HepG2 (cell line): ENCODE data around the gene NAALADL1. TPM values are rescaled to one million over a fixed set of nuclear protein-coding genes. Genes with fewer than 3 reads are reported as not detected.

Source experiments
- ATAC-seq: fragments of 200-7000 bp; cut with Tn5 transposase; 3 replicates; pipeline ENCODE4 v1.9.1; 2020; ENCODE audit warnings: mild to moderate bottlenecking, moderate library complexity
- BruUV-seq: library from RNA; stranded (reverse); fragments of 400-500 nt; replicated peaks from 2 replicates; lab custom pipeline; 2021; lab: Mats Ljungman, UMichigan
- CTCF ChIA-PET: fragments of 300-600 bp; formaldehyde crosslinking; extraction: SDS; loops from one replicate; lab custom pipeline; 2021; ENCODE audit warnings: low total read pairs, inconsistent platforms, low intra/inter-chr PET ratio; lab: Yijun Ruan, JAX
- POLR2A ChIA-PET: fragments of 350-600 bp; sonication (Branson Sonifier 250); formaldehyde crosslinking; loops from one replicate; lab custom pipeline; 2020; ENCODE audit warnings: antibody characterized with exemption, inconsistent platforms; lab: Yijun Ruan, JAX
- DNase-seq: peaks from one replicate; pipeline ENCODE4 v3.0.0-alpha.2; 2015; ENCODE audit warnings: low spot score
- FAIRE-seq: peaks from 3 replicates; lab custom pipeline; 2011; peaks lifted over from hg19 to GRCh38; lab: Jason Lieb, UNC
- H2AFZ ChIP-seq: one replicate; pipeline ENCODE4 v1.6.1; 2011; ENCODE audit warnings: low read length, inconsistent platforms
- H3K27ac ChIP-seq: fragments of 300-600 bp; 3 replicates; pipeline ENCODE4 v1.8.0; 2011; ENCODE audit warnings: mixed run types, mild to moderate bottlenecking, mixed read lengths, low read length, inconsistent platforms; ENCODE audit not compliant: insufficient read depth; ENCODE audit errors: extremely low read length
- H3K27me3 ChIP-seq, 2 experiments: fragments of 200-600 bp in 1 of 2; 2 replicates in 1 of 2; 3 replicates in 1 of 2; pipeline versions ENCODE4 v1.6.0 to v1.8.0; 2011; ENCODE audit warnings: low read length in 2 of 2, mild to moderate bottlenecking in 2 of 2, moderate library complexity in 2 of 2, inconsistent platforms in 1 of 2; ENCODE audit not compliant: insufficient read depth in 2 of 2, control insufficient read depth in 1 of 2
- H3K36me3 ChIP-seq, 2 experiments: fragments of 200-600 bp in 1 of 2; replicated peaks in 1 of 2; 2 replicates in 1 of 2; 3 replicates in 1 of 2; pipeline versions ENCODE4 v1.5.1 to v1.8.0; 2011; ENCODE audit warnings: low read length in 2 of 2, inconsistent platforms in 1 of 2; ENCODE audit not compliant: insufficient read depth in 2 of 2, control insufficient read depth in 1 of 2
- H3K4me1 ChIP-seq: 2 replicates; pipeline ENCODE4 v1.5.1; 2012; ENCODE audit warnings: low read length, inconsistent platforms; ENCODE audit not compliant: insufficient read depth
- H3K4me2 ChIP-seq: 2 replicates; pipeline ENCODE4 v1.6.0; 2011; ENCODE audit warnings: low read depth, low read length, inconsistent platforms
- H3K4me3 ChIP-seq, 3 experiments: fragments of 200-600 bp in 1 of 3; sonication (generic), shearing (Covaris generic) in 1 of 3; replicated peaks in 1 of 3; 2 replicates each; pipeline ENCODE4 v1.5.1; 2011 to 2016; ENCODE audit warnings: low read length in 3 of 3, inconsistent platforms in 2 of 3, low read depth in 2 of 3, mild to moderate bottlenecking in 2 of 3, control low read depth in 1 of 3, mixed read lengths in 1 of 3; ENCODE audit not compliant: insufficient read depth in 1 of 3
- H3K79me2 ChIP-seq: one replicate; pipeline ENCODE4 v1.6.1; 2011; ENCODE audit warnings: low read length, inconsistent platforms; ENCODE audit not compliant: insufficient read depth
- H3K9ac ChIP-seq: 2 replicates; pipeline ENCODE4 v1.6.0; 2011; ENCODE audit warnings: mild to moderate bottlenecking, low read depth, low read length, inconsistent platforms; ENCODE audit not compliant: insufficient read depth
- H3K9me3 ChIP-seq: 2 replicates; pipeline ENCODE4 v1.5.1; 2012; ENCODE audit warnings: mild to moderate bottlenecking, low read length
- H4K20me1 ChIP-seq: 2 replicates; pipeline ENCODE4 v1.6.0; 2011; ENCODE audit warnings: inconsistent platforms, mild to moderate bottlenecking, low read length, moderate library complexity; ENCODE audit not compliant: insufficient read depth
- PITX1 ChIP-seq: sonication (generic); formaldehyde crosslinking; IDR thresholded peaks from 2 replicates; pipeline ENCODE4 v1.5.1; 2020; ENCODE audit warnings: mild to moderate bottlenecking, missing genetic modification reagents
- SMAD3 ChIP-seq: sonication (generic); formaldehyde crosslinking; IDR thresholded peaks from 2 replicates; pipeline ENCODE4 v1.4.0; 2020; ENCODE audit warnings: missing genetic modification reagents
- ZSCAN22 ChIP-seq: sonication (generic); formaldehyde crosslinking; IDR thresholded peaks from 2 replicates; pipeline ENCODE4 v1.4.0; 2020; ENCODE audit warnings: mild to moderate bottlenecking, missing genetic modification reagents
- WGBS: methylation state at CpG from one replicate; pipeline ENCODE4 v1.1.6; 2017; ENCODE audit warnings: low lambda C conversion rate; 5-methylcytosine and 5-hydroxymethylcytosine counted together
- in situ Hi-C: cut with HindIII; loops from 2 replicates; pipeline ENCODE4 v1.10.0; 2017; ENCODE audit warnings: low pct_unique_long_range_greater_than_20kb; ENCODE audit not compliant: extremely low pct_ligation_motif_present
- intact Hi-C: fragments of 100-400 bp; cut with micrococcal nuclease; formaldehyde crosslinking; loops from one replicate; pipeline ENCODE4 v1.10.0; 2022; ENCODE audit not compliant: unreplicated experiment
- polyA plus RNA-seq, 8 experiments: library from polyadenylated mRNA; depleted of rRNA in 3 of 8; stranded (reverse) in 7 of 8; unstranded in 1 of 8; fragments of >200 nt; fragmentation: Illumina TruSeq in 4 of 8; extraction: Trizol in 4 of 8; gene quantifications; 2 replicates each; pipeline versions ENCODE4 v1.2.1 to v1.2.3, GENCODE V29; 2011 to 2016; ENCODE audit warnings: low read depth in 4 of 8, missing spikeins in 1 of 8, mixed read lengths in 1 of 8; ENCODE audit not compliant: insufficient read depth in 1 of 8
- total RNA-seq, 5 experiments: library from RNA; depleted of rRNA; stranded (reverse); fragments of >200 nt; fragmentation: Illumina TruSeq; extraction: Trizol; gene quantifications; 2 replicates each; pipeline ENCODE4 v1.2.3, GENCODE V29; 2016; ENCODE audit warnings: low read depth in 1 of 5
- TF ChIP-seq, protein P1 (sequence below): sonication (generic); formaldehyde crosslinking; IDR thresholded peaks from 2 replicates; pipeline ENCODE4 v1.8.1; 2023; ENCODE audit warnings: mild to moderate bottlenecking, missing genetic modification reagents, borderline replicate concordance

Gene NAALADL1
- total and polyA plus RNA-seq, 2 of the 13 experiments (the other 11 are each of a cell fraction or from before 2014, with no cell fraction given): 9.3 to 33.9 TPM

- in situ Hi-C loops: loop anchor here (5.0 kb wide), 1 partner anchor 38 kb away; the partner anchor contains the start of gene SNX15
- Histone ChIP-seq H3K9ac (no peak overlapping the region), H3K4me3 (no peak overlapping the region), H3K79me2 (no peaks in the 10 kb centered on the region), H3K4me2 (peak overlapping the region; percentile 58; the same call in 1 of the 2 replicates), H3K36me3 (no peaks in the 10 kb centered on the region), H3K27me3 (no peaks in the 10 kb centered on the region), H3K9me3 (no peaks in the 10 kb centered on the region), H3K4me1 (peaks cover 50% of the 10 kb centered on the region), H4K20me1 (no peaks in the 10 kb centered on the region), H2AFZ (no peak overlapping the region), H3K27ac (peak overlapping the region; percentile 41)
- ATAC-seq: no peak
- no TSS peak for BruUV-seq
- TF ChIP-seq, protein P1, sequence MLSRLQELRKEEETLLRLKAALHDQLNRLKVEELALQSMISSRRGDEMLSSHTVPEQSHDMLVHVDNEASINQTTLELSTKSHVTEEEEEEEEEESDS (CRISPR knock-in tag): no peak
- ChIA-PET POLR2A (interaction anchor here (1.1 to 1.2 kb wide), 3 partner anchors 24 to 188 kb away, joined by 3 to 4 read pairs (median 3); partner anchors contain the start of gene SAC3D1), CTCF (no interaction called here)
- 37% methylated on average over 4 of the region's 4 CpGs for WGBS
- intact Hi-C loops: no loop called here
- no peak for FAIRE-seq
- DNase-seq: no peak
Observed at GRCh38 chr11:65064847-65065240, 6.5 kb upstream of the NAALADL1 start.

DNA sequence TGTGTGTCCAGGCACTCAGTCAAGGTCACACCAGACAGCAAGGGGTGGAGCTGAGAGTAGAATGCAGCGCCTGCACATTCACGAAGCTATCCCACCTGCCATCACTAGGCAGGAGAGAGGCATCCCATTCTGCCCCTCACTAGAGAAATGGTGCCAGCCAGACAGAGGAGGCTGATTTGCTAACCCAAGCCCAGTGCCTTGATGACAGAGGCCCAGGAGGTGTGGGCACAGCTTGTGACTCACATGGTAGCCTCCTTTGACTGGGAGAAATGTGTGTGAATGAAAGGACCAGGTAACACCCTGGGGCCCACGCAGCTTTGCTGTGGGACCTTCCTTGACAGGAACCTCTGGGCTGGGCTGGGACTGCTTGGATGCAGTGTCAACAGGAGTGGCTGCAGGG is 5.2 kb upstream of the NAALADL1 start:
- CTCF ChIA-PET: no interaction called here
- H3K4me3 ChIP-seq: no peak overlapping the region
- TF ChIP-seq PITX1 (CRISPR knock-in tag): 0 out of 2 replicates have a peak, but pooled peaks have one; percentile 39
- peak; percentile 85 for TF ChIP-seq ZSCAN22 (CRISPR knock-in tag)
- TF ChIP-seq SMAD3: no peak
- TF ChIP-seq, all 625 proteins: peak for 2
- Histone ChIP-seq H3K9me3 (no peaks in the 10 kb centered on the region), H3K79me2 (no peaks in the 10 kb centered on the region), H3K4me2 (no peak overlapping the region), H3K27me3 (no peaks in the 10 kb centered on the region), H2AFZ (no peak overlapping the region), H3K27ac (no peak overlapping the region), H3K36me3 (no peaks in the 10 kb centered on the region), H3K9ac (no peak overlapping the region), H4K20me1 (no peaks in the 10 kb centered on the region), H3K4me1 (peaks cover 63% of the 10 kb centered on the region)
- no CpG with 5 or more reads among the region's 3 CpGs for WGBS
- FAIRE-seq (no peak), DNase-seq (no peak), ATAC-seq (no peak)
- no TSS peak for BruUV-seq
- POLR2A ChIA-PET: interaction anchor here (1.2 kb wide), 3 partner anchors 23 to 72 kb away, joined by 3 to 4 read pairs (median 4); partner anchors contain the start of genes SAC3D1 and SNX15
- in situ Hi-C loops (no loop called here), intact Hi-C loops (no loop called here)
